Naive thymus-derived CD8-positive, alpha-beta T cell (primary cell): Measurements from ENCODE around the gene ANKH. TPM values are rescaled to one million over a fixed set of nuclear protein-coding genes. Genes with fewer than 3 reads are reported as not detected.
"Not testable (repeated sequence)": the region's sequence is repeated elsewhere in the genome, so short reads cannot be mapped to it uniquely, and the experiment has no call there.

Experiments
- ATAC-seq, 2 donors: fragments of 150-1000 bp; cut with Tn5 transposase in 1 of 2; sonication (Bioruptor Pico), chemical (Tn5 transposase) in 1 of 2; 1 replicate in 1 of 2; 2 replicates in 1 of 2; pipeline ENCODE4 v1.10.0; 2021; ENCODE audit warnings: mild to moderate bottlenecking in 2 of 2, moderate library complexity in 2 of 2
- POLR2A ChIA-PET: fragments of 350-600 bp; sonication (Branson Sonifier 250); formaldehyde crosslinking; loops from one replicate; lab custom pipeline; 2021; ENCODE audit warnings: antibody characterized with exemption; lab: Charles Lee
- DNase-seq, 10 donors: peaks; one replicate each; pipeline versions ENCODE4 v3.0.0 to v3.0.0-alpha.2; 2020 to 2022
- H3K27ac Mint-ChIP-seq, 10 donors: one replicate each; pipeline ENCODE4 v1.8.0; 2020 to 2022; ENCODE audit warnings: mild to moderate bottlenecking in 10 of 10, mixed read lengths in 10 of 10, moderate library complexity in 4 of 10, inconsistent platforms in 1 of 10
- H3K27me3 Mint-ChIP-seq, 5 donors: one replicate each; pipeline ENCODE4 v1.8.0; 2021 to 2022; ENCODE audit warnings: mixed read lengths in 5 of 5
- H3K36me3 Mint-ChIP-seq, 3 donors: one replicate each; pipeline ENCODE4 v1.8.0; 2020 to 2022; ENCODE audit warnings: mixed read lengths in 3 of 3, mild to moderate bottlenecking in 2 of 3, inconsistent platforms in 1 of 3
- H3K4me1 Mint-ChIP-seq, 4 donors: one replicate each; pipeline ENCODE4 v1.8.0; 2021 to 2022; ENCODE audit warnings: mixed read lengths in 4 of 4
- H3K4me3 Mint-ChIP-seq, 10 donors: one replicate each; pipeline ENCODE4 v1.8.0; 2020 to 2022; ENCODE audit warnings: mild to moderate bottlenecking in 10 of 10, mixed read lengths in 10 of 10, moderate library complexity in 6 of 10, inconsistent platforms in 1 of 10
- H3K9me3 Mint-ChIP-seq, 9 donors: one replicate each; pipeline ENCODE4 v1.8.0; 2020 to 2022; ENCODE audit warnings: mixed read lengths in 9 of 9, mild to moderate bottlenecking in 3 of 9, inconsistent platforms in 1 of 9, moderate library complexity in 1 of 9
- polyA plus RNA-seq, 3 donors: library from polyadenylated mRNA; unstranded; fragments of 300-500 nt; fragmentation: Illumina TruSeq; gene quantifications; one replicate each; pipeline ENCODE4 v1.2.3, GENCODE V29; 2021
- total RNA-seq, 8 experiments: library from RNA in 2 of 8; stranded (reverse) in 2 of 8; gene quantifications; one replicate each; pipeline ENCODE4 v1.2.3 and lab custom pipeline; 2021 to 2026

The ANKH gene
- total and polyA plus RNA-seq, 5 experiments from 2014 or later, result 29.1 to 162 (median 41.3) TPM

GRCh38 chr5:14816374-14816998, 55.1 kb downstream of the ANKH start:
- Mint-ChIP-seq H3K27me3 (no peaks in the 10 kb centered on the region), H3K4me3 (no peak overlapping the region), H3K9me3 (no peaks in the 10 kb centered on the region), H3K36me3 (peaks cover 0 to 18% (median 3%) of the 10 kb centered on the region in 3 donors), H3K4me1 (peaks cover 26 to 56% (median 53%) of the 10 kb centered on the region in 4 donors), H3K27ac (peak overlapping the region in 1 of 10 donors; percentile 67)
- DNase-seq (no peak), ATAC-seq (no peak)
- POLR2A ChIA-PET, result no interaction called here

- no peak for DNase-seq
- Mint-ChIP-seq H3K9me3 (no peaks in the 10 kb centered on the region), H3K27me3 (no peaks in the 10 kb centered on the region), H3K27ac (peak overlapping the region in 7 of 10 donors; percentile 5 to 75 (median 53)), H3K36me3 (peaks cover 0 to 10% (median 2%) of the 10 kb centered on the region in 3 donors), H3K4me3 (peak overlapping the region in 5 of 10 donors; percentile 8 to 64 (median 23)), H3K4me1 (peaks cover 29 to 77% (median 68%) of the 10 kb centered on the region in 4 donors)
- POLR2A ChIA-PET, result interaction anchor here (0.9 kb wide), 1 partner anchor 55 kb away, joined by 3 read pairs; no protein-coding TSS in a partner anchor
- no peak for ATAC-seq
These were observed 57.8 kb downstream of the ANKH start for GRCh38 chr5:14813747-14814146.

- POLR2A ChIA-PET, result no interaction called here
- peaks cover 0 to 11% (median 2%) of the 10 kb centered on the region in 3 donors for H3K36me3 Mint-ChIP-seq
- ATAC-seq, result no peak
- no peaks in the 10 kb centered on the region for H3K9me3 Mint-ChIP-seq
- no peaks in the 10 kb centered on the region for H3K27me3 Mint-ChIP-seq
- peak overlapping the region in 3 of 10 donors; percentile 12 to 38 (median 38) for H3K4me3 Mint-ChIP-seq
- H3K27ac Mint-ChIP-seq, result peak overlapping the region in 7 of 10 donors; percentile 15 to 89 (median 64)
- H3K4me1 Mint-ChIP-seq, result peaks cover 33 to 77% (median 67%) of the 10 kb centered on the region in 4 donors
- no peak for DNase-seq
These were observed 59.4 kb downstream of the ANKH start for GRCh38 chr5:14812166-14812565.

GRCh38 chr5:14810928-14811572, 60.5 kb downstream of the ANKH start:
- Mint-ChIP-seq H3K4me3 (peak overlapping the region in 9 of 10 donors; percentile 29 to 86 (median 81)), H3K36me3 (peaks cover 0 to 15% (median 0%) of the 10 kb centered on the region in 3 donors), H3K27me3 (no peaks in the 10 kb centered on the region), H3K4me1 (peaks cover 30 to 76% (median 64%) of the 10 kb centered on the region in 4 donors), H3K9me3 (no peaks in the 10 kb centered on the region), H3K27ac (peak overlapping the region; percentile 25 to 95 (median 84))
- POLR2A ChIA-PET, result interaction anchor here (0.5 to 0.6 kb wide), 2 partner anchors 87 to 228 kb away, joined by 3 to 6 read pairs; no protein-coding TSS in a partner anchor
- DNase-seq, result no peak
- no peak for ATAC-seq

GRCh38 chr5:14810282-14810681, 61.3 kb downstream of the ANKH start:
- H3K4me1 Mint-ChIP-seq, result peaks cover 34 to 77% (median 61%) of the 10 kb centered on the region in 4 donors
- peak overlapping the region; percentile 70 to 95 (median 85) for H3K27ac Mint-ChIP-seq
- peak overlapping the region; percentile 26 to 86 (median 80) for H3K4me3 Mint-ChIP-seq
- POLR2A ChIA-PET, result interaction anchor here (0.7 to 1.5 kb wide), 2 partner anchors 26 to 61 kb away, joined by 3 to 5 read pairs; no protein-coding TSS in a partner anchor
- peaks cover 0 to 13% (median 0%) of the 10 kb centered on the region in 3 donors for H3K36me3 Mint-ChIP-seq
- H3K9me3 Mint-ChIP-seq, result no peaks in the 10 kb centered on the region
- ATAC-seq (no peak), DNase-seq (no peak)
- H3K27me3 Mint-ChIP-seq, result no peaks in the 10 kb centered on the region

- DNase-seq (peak; percentile 9 to 77 (median 58)), ATAC-seq (peak; percentile 93 to 94)
- H3K27me3 Mint-ChIP-seq, result no peaks in the 10 kb centered on the region
- POLR2A ChIA-PET, result interaction anchor here (0.7 to 1.5 kb wide), 4 partner anchors 26 to 106 kb away, joined by 3 to 5 read pairs (median 3); no protein-coding TSS in a partner anchor
- H3K4me1 Mint-ChIP-seq, result peaks cover 34 to 72% (median 55%) of the 10 kb centered on the region in 4 donors
- H3K36me3 Mint-ChIP-seq, result peaks cover 0 to 19% (median 3%) of the 10 kb centered on the region in 3 donors
- no peaks in the 10 kb centered on the region for H3K9me3 Mint-ChIP-seq
- H3K4me3 Mint-ChIP-seq, result peak overlapping the region; percentile 26 to 86 (median 80)
- H3K27ac Mint-ChIP-seq, result peak overlapping the region; percentile 70 to 95 (median 85)
These were observed 62.0 kb downstream of the ANKH start for GRCh38 chr5:14809369-14810155.

- no peak for DNase-seq
- POLR2A ChIA-PET, result interaction anchor here (0.9 kb wide), 1 partner anchor 12 kb away, joined by 3 read pairs; no protein-coding TSS in a partner anchor
- peak overlapping the region in 3 of 10 donors; percentile 24 to 61 (median 27) for H3K27ac Mint-ChIP-seq
- H3K4me3 Mint-ChIP-seq, result no peak overlapping the region
- no peaks in the 10 kb centered on the region for H3K27me3 Mint-ChIP-seq
- no peaks in the 10 kb centered on the region for H3K9me3 Mint-ChIP-seq
- peaks cover 0 to 27% (median 7%) of the 10 kb centered on the region in 3 donors for H3K36me3 Mint-ChIP-seq
- ATAC-seq, result no peak
- peaks cover 29 to 59% (median 52%) of the 10 kb centered on the region in 4 donors for H3K4me1 Mint-ChIP-seq
These were observed 64.1 kb downstream of the ANKH start for GRCh38 chr5:14807471-14807870.

- ATAC-seq (no peak), DNase-seq (no peak)
- POLR2A ChIA-PET, result no interaction called here
- H3K27ac Mint-ChIP-seq, result peak overlapping the region in 2 of 10 donors; percentile 5 to 61
- no peaks in the 10 kb centered on the region for H3K27me3 Mint-ChIP-seq
- peaks cover 0 to 31% (median 7%) of the 10 kb centered on the region in 3 donors for H3K36me3 Mint-ChIP-seq
- H3K4me1 Mint-ChIP-seq, result peaks cover 33 to 61% (median 56%) of the 10 kb centered on the region in 4 donors
- H3K9me3 Mint-ChIP-seq, result no peaks in the 10 kb centered on the region
- no peak overlapping the region for H3K4me3 Mint-ChIP-seq
These were observed 65.1 kb downstream of the ANKH start for GRCh38 chr5:14806456-14806855.

- Mint-ChIP-seq H3K4me3 (no peak overlapping the region), H3K36me3 (peaks cover 0 to 36% (median 14%) of the 10 kb centered on the region in 3 donors), H3K9me3 (no peaks in the 10 kb centered on the region), H3K27ac (peak overlapping the region in 5 of 10 donors; percentile 4 to 47 (median 11)), H3K4me1 (peaks cover 30 to 60% (median 48%) of the 10 kb centered on the region in 4 donors), H3K27me3 (no peaks in the 10 kb centered on the region)
- ATAC-seq (no peak), DNase-seq (no peak)
- POLR2A ChIA-PET, result no interaction called here
These were observed 69.0 kb downstream of the ANKH start for GRCh38 chr5:14802541-14802940.

GRCh38 chr5:14801792-14802191, 69.8 kb downstream of the ANKH start:
- no peak overlapping the region for H3K4me3 Mint-ChIP-seq
- ATAC-seq (no peak), DNase-seq (no peak)
- peaks cover 0 to 31% (median 14%) of the 10 kb centered on the region in 3 donors for H3K36me3 Mint-ChIP-seq
- H3K27me3 Mint-ChIP-seq, result no peaks in the 10 kb centered on the region
- H3K27ac Mint-ChIP-seq, result peak overlapping the region in 4 of 10 donors; percentile 0 to 20 (median 10)
- no peaks in the 10 kb centered on the region for H3K9me3 Mint-ChIP-seq
- peaks cover 30 to 66% (median 46%) of the 10 kb centered on the region in 4 donors for H3K4me1 Mint-ChIP-seq
- POLR2A ChIA-PET, result no interaction called here

GRCh38 chr5:14797385-14797784, 74.2 kb downstream of the ANKH start:
- ATAC-seq, H3K27me3 Mint-ChIP-seq, H3K9me3 Mint-ChIP-seq, POLR2A ChIA-PET, H3K4me3 Mint-ChIP-seq, DNase-seq: not testable (repeated sequence)
- H3K36me3 Mint-ChIP-seq, result peaks cover 0 to 18% (median 10%) of the 10 kb centered on the region in 3 donors
- H3K27ac Mint-ChIP-seq, result peak overlapping the region in 1 of 10 donors; percentile 49
- peaks cover 34 to 52% (median 48%) of the 10 kb centered on the region in 4 donors for H3K4me1 Mint-ChIP-seq
